Activated CD8-positive, alpha-beta memory T cell treated with anti-CD3 and anti-CD28 coated beads for 24 hours (primary cell): ENCODE results near the gene DDX43.
"Not testable (repeated sequence)": the region's sequence is repeated elsewhere in the genome, so short reads cannot be mapped to it uniquely, and the experiment has no call there.

ENCODE experiments used
- DNase-seq: peaks from one replicate; pipeline ENCODE4 v3.0.0-alpha.2; 2020

The DDX43 gene

DNA sequence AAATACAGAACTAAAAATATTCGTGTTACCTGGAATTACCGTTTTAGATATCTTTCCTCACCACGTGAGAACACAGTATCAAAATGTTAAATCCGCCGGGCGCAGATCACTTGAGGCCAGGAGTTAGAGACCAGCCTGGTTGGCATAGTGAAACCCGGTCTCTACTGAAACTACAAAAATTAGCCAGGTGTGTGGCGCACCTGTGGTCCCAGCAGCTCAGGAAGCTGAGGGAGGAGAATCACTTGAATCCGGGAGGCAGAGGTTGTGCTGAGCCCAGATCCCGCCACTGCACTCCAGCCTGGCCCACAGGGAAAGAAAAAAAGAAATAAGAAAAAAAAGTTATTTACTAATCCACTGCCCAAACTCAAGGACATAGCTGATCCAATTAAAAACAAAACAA lies 4.8 kb upstream of the DDX43 start:
- no peak for DNase-seq

DNA sequence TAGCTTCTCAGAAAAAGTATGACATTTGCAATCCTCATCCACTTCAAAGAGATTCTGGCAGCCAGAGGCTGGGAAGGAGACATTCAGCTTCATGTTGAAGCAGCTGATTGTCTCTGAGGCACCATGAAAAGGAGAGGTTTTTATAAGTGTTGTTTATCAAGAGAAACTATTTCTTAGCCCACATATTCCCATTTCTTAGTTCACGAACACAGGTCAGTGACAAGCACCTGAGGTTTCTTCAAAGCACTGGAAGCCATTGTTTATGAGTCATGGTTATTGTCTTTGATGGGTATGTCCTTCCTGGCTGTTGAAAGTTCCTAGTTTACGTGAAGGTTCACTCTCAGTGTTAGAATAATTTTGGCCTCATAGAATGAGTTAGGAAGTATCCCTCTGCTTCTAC lies 3.0 kb upstream of the DDX43 start:
- DNase-seq = no peak

DNA sequence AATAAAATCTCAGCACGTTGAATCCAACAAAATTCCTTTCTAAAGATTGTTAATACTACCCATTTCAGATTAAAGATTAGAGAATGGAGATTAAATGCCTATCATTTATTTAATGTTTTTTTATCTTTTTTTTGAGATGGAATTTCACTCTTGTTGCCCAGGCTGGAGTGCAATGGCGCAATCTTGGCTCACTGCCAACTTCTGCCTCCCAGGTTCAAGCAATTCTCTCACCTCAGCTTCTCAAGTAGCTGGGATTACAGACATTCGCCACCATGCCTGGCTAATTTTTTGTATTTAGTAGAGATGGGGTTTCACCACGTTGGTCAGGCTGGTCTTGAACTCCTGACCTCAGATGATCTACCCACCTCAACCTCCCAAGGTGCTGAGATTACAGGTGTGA lies 2.4 kb upstream of the DDX43 start:
- not testable (repeated sequence) for DNase-seq

DNA sequence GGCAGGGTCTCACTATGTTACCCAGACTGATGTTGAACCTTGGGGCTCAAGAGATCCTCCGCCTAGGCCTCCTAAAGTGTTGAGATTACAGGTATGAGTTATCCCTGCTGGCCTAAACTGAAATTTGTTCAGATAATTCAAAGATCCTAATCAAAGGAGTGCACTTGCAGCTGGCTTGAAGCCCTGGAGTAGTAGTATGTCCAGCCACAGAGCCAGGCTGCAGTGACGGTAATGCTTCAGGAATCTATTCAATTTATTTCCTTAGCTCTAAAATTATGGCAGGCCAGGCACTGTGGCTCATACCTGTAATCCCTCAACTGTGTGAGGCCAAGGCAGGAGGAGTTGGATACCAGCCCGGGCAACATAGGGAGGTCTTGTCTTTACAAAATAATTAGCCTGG lies 1.4 kb upstream of the DDX43 start:
- no peak for DNase-seq

DNA sequence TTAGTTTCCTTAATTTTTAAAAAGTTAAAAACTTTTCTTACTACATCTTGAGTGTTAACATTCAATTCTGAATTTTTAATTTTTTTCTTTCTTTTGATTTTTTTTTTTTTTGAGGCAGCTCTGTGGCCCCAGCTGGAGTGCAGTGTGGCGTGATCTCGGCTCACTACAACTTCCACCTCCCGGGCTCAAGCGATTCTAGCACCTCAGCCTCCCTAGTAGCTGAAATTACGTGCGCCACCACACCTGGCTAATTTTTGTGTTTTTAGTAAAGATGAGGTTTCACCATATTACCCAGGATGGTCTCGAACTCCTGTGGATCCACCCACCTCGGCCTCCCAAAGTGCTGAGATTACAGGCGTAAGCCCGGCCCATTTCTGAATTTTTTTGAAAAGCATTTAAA lies 1.2 kb downstream of the DDX43 start:
- DNase-seq = no peak

DNA sequence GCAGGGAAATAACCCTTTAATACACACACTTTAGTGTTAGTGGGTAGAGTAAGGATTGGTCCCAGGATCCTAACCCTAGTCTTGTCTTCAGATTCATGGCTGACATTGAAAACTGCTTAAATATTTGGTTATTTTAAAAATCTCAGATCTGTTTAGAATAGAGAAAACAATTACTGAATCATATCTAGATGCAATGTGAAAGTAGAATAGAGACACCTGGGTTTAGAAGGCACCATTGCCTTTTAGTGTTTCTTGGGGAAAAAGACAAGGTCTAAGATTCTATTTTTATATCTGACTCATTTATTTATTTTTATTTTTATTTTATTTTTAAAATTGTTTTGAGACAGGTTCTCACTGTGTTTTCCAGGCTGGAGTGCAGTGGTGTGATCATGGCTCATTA lies 6.0 kb downstream of the DDX43 start:
- DNase-seq = no peak

DNA sequence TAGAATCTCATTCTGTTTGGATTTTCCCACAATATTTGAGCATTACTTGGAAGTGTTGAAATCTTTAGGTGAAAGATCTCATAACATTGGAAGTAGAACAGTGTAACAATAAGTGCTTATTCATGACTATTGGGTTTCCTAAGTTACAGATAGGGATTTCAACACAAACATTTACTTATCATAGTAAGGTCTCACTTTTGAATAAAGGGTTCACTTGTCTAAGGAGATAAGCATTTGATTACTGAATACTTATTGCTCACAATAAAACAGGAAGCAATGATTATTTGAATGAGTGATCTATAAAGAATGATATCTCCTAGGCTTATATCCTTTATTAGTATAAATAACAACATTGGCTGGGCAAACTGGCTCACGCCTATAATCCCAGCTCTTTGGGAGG lies 14.8 kb downstream of the DDX43 start:
- no peak for DNase-seq

DNA sequence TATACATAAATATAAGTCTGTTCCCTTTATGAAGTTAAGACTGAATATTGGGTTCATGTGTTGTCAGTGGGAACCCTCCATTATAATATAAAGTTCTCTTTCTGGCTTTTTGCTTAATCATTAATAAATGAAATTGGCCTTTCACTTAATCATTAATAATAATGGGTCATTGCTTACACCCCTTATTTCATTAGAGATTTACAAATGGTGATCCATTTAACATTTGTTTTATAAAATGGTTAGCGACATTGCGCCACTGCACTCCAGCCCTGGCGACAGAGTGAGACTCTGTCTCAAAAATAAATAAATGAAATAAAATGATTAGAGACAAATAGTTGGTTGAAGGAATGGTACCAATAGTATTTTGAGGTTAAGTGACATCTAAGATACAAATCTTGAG lies 18.5 kb downstream of the DDX43 start:
- no peak for DNase-seq

DNA sequence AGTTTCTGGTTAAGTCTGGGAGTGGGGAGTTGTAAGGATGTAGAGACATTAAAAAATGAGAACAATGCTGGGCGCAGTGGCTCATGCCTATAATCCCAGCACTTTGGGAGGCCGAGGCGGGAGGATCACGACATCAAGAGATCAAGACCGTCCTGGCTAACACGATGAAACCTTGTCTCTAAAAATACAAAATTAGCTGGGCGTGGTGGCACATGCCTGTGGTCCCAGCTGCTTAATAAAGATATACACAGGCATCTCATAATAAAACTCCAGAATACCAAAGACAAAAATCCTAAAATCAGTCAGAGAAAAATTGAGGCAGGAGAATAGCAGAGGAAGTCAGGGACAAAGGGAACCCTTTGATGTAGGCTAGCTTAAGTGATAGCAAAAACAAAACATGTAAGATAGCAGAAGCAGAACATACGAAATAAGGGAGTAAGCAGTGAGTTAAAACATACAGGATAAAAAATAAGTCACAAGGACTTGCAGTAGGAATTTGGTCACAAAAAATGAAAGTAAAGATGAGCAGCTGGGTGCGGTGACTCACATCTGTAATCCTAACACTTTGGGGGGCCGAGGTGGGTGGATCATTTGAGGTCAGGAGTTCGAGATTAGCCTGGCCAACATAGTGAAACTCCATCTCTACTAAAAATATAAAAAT lies 23.6 kb downstream of the DDX43 start:
- no peak for DNase-seq

DNA sequence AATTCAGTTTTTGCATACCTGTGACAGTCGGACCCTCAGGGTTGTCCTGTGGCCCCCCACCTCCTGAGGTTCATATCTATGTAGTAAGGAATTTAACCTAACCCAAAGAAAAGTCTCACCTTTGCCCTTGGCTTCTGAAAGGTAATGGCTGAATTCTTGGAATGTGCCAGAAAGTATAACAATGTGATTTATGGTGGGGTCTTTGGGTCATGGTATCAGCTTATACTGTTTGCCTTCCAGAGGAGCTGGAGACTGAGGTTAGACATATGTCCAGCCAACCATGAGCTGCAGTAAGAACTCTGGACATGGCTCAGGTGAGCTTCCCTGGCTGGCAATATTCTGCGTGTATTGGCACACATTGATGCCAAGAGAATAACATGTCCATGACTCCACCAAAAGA lies 26.9 kb downstream of the DDX43 start:
- DNase-seq = no peak

DNA sequence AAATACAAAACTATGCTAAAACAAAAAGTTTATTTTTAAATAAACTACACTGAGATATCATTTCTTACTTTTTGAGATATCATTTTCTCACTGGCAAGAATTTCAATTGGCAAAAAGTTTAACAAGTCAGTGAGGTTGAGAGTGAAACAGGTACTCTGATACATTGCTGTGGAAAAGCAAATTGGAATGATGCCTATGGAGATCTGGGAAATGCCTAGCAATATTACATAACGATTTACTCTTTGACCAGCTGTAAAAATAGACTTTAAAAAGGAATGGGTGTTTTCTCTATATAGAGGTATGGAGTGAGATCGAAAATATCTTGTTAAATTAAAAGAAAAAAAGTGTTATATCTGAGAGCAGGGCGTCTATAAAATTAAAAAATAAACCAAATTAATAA lies 40.6 kb downstream of the DDX43 start:
- no peak for DNase-seq

DNA sequence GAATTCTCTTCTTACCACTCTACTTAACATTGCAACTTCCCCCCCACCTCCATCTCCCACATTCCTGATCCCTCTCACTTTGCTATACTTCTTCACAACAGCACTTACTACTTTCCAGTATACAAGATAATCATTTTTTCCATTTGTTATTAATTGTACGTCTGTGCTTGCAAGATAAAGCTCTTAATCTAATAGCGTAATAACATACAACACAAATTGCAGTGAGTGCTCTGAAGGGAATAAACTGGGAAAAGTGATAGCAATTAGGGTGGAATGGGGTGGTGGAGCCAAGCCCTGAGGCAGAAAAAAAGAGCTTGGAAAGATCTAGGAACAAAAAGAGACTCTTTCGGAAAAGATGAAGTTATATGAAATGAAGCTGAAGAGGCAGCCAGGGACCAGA lies 48.9 kb downstream of the DDX43 start:
- DNase-seq = no peak

DNA sequence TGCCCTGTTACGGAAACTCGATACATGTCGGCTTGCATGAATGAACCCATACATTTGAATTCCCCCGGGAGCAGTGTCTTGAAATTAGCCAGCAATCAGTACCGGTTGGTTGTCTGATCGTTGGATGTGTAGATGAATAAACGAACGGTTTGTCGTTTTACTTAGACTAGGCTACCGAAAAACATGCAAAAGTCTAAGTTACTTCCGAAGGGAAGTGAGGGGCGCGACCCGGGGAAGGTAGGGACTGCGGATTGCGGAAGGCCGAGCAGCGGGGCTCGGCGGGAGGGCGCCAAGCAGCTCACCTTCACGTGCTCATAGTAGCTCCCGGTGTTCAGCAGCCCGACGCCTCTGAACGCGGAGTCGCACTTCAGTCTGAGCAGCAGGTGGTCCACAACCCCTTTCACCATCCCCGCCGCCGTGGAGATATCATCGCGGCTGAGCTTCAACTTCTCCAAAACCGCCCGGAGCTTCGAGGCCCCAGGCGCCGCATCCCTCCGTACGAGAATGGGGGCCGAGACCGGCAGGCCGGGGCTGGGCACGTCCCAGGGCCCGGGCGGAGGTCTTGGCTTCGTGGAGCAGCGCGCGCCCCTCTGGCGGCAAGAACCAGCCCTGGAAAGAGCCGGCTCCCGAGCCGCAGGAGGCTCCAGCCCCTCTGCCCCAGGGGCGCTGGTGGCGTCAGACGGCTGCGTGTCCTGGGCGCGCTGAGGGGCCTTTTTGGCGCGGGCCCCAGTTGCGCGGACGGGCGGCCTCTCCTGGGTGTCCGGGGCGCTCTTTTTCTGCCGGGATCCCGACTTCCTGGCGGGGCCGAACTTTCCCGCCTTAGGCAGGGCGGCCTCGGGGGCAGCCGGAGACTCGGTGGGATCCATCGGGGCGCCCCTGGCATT lies 56.8 kb downstream of the DDX43 start:
- DNase-seq = no peak

DNA sequence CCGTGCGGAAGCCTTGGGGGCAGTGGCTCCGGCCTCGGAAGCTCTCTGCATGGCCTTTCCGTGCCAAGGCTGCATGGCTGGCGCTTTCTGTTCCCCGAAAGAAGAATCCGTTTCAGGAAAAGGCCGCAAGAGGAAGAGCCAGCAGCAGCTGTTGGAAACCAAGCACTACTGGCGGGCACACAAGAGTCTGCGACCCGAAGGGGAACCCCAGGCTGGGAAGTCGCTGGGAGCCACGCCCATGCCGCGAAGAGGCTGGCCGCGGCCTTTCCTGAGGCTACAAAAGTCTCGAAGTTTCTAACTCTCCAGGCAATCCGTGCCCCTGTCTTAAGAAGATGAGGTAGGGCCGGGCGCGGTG lies 57.5 kb downstream of the DDX43 start, which contains the start of gene CGAS:
CGAS (minus strand) TSS at position 191 of the 355 bp plus-strand sequence; CDS start at position 75, 116 bp downstream.
- DNase-seq = peak; percentile 89

DNA sequence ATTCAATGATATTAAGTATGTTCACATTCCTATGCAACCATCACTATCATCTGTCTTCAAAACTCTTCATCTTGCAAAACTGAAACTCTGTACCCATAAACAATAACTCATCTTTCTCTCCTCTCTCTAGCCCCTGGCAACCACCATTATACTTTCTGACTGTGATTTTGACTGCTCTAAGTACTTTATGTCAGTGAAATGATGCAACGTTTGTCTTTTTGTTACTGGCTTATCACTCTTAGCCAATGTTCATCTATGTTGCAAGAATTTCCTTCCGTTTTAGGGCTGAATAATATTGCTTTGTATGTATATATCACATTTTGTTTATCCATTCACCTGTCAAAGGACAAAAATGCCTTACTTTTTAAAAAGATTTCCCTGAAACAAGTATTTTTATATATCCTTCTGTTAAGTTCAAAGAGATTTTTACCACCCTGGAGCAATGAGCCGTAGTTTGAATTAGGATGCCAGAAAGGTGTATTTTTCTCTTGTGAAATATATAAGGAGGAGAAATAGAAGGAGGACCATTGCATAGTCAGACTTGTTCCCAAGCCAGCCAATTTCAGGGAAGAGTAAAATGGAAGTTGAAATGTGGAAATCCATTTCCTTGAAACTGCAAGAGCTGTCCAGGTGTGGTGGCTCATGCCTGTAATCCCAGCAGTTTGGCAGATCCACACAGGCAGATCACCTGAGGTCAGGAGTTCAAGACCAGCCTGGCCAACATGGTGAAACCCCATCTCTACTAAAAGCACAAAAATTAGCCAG lies 61.4 kb downstream of the DDX43 start:
- DNase-seq = no peak

DNA sequence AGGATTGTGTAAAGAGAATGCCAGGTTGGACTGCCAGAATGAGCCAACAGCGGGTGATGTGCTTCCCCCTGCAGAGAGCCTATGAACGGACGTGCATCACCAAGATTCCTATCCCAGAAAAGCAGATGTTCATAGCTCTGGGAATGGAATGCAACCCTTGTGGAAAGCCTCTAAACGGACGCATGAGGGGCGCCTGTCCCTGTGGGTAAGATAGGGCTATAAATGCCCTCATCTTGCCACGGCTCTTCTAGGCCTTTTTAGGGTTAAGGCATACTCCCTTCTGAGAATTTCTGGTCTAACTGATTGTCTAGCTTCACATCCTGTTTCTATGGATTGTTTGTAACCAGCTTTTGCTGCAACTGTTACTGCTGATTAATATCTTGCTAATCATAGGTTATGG lies 64.8 kb downstream of the DDX43 start:
- DNase-seq = not testable (repeated sequence)

DNA sequence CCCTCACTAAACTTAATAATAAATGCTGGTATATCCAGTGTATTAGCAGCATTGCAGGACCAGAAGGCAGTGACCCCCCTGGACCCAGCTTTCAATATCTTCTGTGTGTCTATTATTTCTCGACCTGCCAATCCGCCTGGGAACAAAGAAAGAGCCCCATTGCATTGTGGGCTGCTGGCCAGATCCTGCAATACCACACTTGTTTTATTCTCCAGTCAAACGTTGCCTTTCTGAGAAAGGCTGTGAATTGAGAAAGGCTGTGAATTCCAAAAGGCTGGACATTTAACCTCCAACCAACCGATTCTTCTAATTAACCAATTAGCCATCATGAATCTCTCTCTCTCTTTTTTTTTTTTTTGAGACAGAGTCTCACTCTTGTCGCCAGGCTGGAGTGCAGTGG lies 65.4 kb downstream of the DDX43 start:
- no peak for DNase-seq

DNA sequence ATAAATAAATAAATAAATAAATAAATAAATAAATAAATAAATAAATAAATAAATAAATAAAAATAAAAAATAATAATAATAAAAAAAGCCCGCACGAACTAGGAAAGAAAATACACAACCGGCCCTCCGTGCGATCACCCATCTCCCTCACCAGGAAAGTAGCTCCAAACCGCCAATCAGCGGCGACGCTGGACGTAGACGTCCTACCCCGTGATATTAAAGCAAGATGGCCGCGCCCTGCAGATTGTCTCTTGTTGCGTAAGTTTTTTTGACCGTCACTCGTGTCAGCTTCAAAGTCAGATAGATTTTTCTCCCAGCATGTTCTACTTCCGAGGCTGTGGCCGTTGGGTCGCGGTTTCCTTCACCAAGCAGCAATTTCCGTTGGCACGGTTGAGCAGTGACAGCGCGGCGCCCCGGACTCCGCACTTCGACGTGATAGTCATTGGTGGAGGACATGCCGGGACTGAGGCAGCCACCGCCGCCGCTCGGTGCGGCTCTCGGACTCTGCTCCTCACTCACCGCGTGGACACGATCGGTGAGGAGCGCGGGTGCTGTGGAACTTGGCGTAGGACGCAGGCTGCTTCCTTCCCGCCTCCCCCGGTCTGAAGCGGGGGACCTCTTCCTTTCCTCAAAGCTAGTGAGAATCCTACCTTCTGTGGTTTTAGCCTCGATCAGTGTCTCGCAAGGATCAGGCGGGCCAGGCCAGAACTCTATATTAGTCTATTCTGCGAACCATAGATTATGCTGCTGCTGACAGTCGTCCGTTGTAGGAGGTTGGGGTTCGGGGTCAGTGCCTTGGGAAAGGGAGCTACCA lies 67.1 kb downstream of the DDX43 start, which contains the start of gene MTO1:
MTO1 (plus strand) TSS at position 201 of the 814 bp plus-strand sequence; CDS start at position 319, 118 bp downstream.
- DNase-seq = peak; percentile 87
